Neuronal stem cell (in vitro differentiated cells): ENCODE results near the gene JUND.

Experiments
- DNase-seq: peaks from one replicate; pipeline ENCODE4 v3.0.0-alpha.2; 2013; ENCODE audit warnings: low spot score
- H2AFZ ChIP-seq: one replicate; pipeline ENCODE4 v1.6.1; 2013; ENCODE audit warnings: mild to moderate bottlenecking, low read length, inconsistent platforms
- H2AK5ac ChIP-seq: 2 replicates; pipeline ENCODE4 v1.6.1; 2013; ENCODE audit warnings: low read depth, mild to moderate bottlenecking, inconsistent platforms, low read length, moderate library complexity, mixed read lengths
- H2BK120ac ChIP-seq: 2 replicates; pipeline ENCODE4 v1.6.1; 2013; ENCODE audit warnings: low read depth, mild to moderate bottlenecking, inconsistent platforms, low read length, moderate library complexity, mixed read lengths
- H2BK12ac ChIP-seq: one replicate; pipeline ENCODE4 v1.6.1; 2013; ENCODE audit warnings: low read length, inconsistent platforms
- H2BK15ac ChIP-seq: 2 replicates; pipeline ENCODE4 v1.6.1; 2013; ENCODE audit warnings: mild to moderate bottlenecking, low read length, inconsistent platforms, mixed read lengths
- H2BK5ac ChIP-seq: one replicate; pipeline ENCODE4 v1.6.1; 2013; ENCODE audit warnings: inconsistent platforms, mild to moderate bottlenecking, low read length, moderate library complexity
- H3K14ac ChIP-seq: one replicate; pipeline ENCODE4 v1.6.1; 2013; ENCODE audit warnings: low read length, inconsistent platforms
- H3K18ac ChIP-seq: 2 replicates; pipeline ENCODE4 v1.6.1; 2013; ENCODE audit warnings: low read length, inconsistent platforms
- H3K23ac ChIP-seq: 2 replicates; pipeline ENCODE4 v1.6.1; 2013; ENCODE audit warnings: low read depth, mild to moderate bottlenecking, mixed read lengths, low read length, inconsistent platforms; ENCODE audit not compliant: poor library complexity
- H3K27ac ChIP-seq: replicated peaks from 3 replicates; pipeline ENCODE4 v1.5.1; 2013; ENCODE audit warnings: low read length, inconsistent platforms
- H3K27me3 ChIP-seq, 3 experiments: 2 replicates each; pipeline ENCODE4 v1.6.1; 2013; ENCODE audit warnings: low read length in 3 of 3, mild to moderate bottlenecking in 2 of 3, inconsistent platforms in 1 of 3, low read depth in 1 of 3, mixed read lengths in 1 of 3, moderate library complexity in 1 of 3; ENCODE audit not compliant: control insufficient read depth in 3 of 3, insufficient read depth in 3 of 3
- H3K36me3 ChIP-seq, 2 donors: replicated peaks in 1 of 2; 2 replicates each; pipeline ENCODE4 v1.6.1; 2013; ENCODE audit warnings: low read length in 2 of 2; ENCODE audit not compliant: control insufficient read depth in 2 of 2, insufficient read depth in 2 of 2
- H3K4ac ChIP-seq: 2 replicates; pipeline ENCODE4 v1.6.1; 2013; ENCODE audit warnings: inconsistent platforms, mild to moderate bottlenecking, low read length, moderate library complexity
- H3K4me1 ChIP-seq, 2 donors: 1 replicate in 1 of 2; 2 replicates in 1 of 2; pipeline ENCODE4 v1.6.1; 2013; ENCODE audit warnings: low read length in 2 of 2, low read depth in 1 of 2; ENCODE audit not compliant: control insufficient read depth in 2 of 2, insufficient read depth in 1 of 2
- H3K4me2 ChIP-seq: one replicate; pipeline ENCODE4 v1.6.1; 2013; ENCODE audit warnings: mild to moderate bottlenecking, low read length, inconsistent platforms; ENCODE audit not compliant: insufficient read depth, poor library complexity, severe bottlenecking
- H3K4me3 ChIP-seq, 2 donors: 2 replicates each; pipeline ENCODE4 v1.5.1; 2013; ENCODE audit warnings: low read length in 2 of 2, mild to moderate bottlenecking in 2 of 2, inconsistent platforms in 1 of 2, moderate library complexity in 1 of 2
- H3K79me1 ChIP-seq: one replicate; pipeline ENCODE4 v1.6.1; 2013; ENCODE audit warnings: low read depth, mild to moderate bottlenecking, inconsistent platforms, low read length, moderate library complexity
- H3K9ac ChIP-seq: one replicate; pipeline ENCODE4 v1.6.1; 2013; ENCODE audit warnings: mild to moderate bottlenecking, low read depth, low read length, inconsistent platforms; ENCODE audit not compliant: poor library complexity
- H3K9me3 ChIP-seq, 2 donors: replicated peaks in 1 of 2; 2 replicates each; pipeline versions ENCODE3 to v1.6.1; 2013; ENCODE audit warnings: low read length in 2 of 2, mild to moderate bottlenecking in 2 of 2, inconsistent platforms in 1 of 2, low read depth in 1 of 2, mixed read lengths in 1 of 2, moderate library complexity in 1 of 2; ENCODE audit not compliant: control insufficient read depth in 2 of 2, insufficient read depth in 1 of 2
- H4K8ac ChIP-seq: one replicate; pipeline ENCODE4 v1.6.1; 2013; ENCODE audit warnings: low read depth, mild to moderate bottlenecking, inconsistent platforms, low read length, moderate library complexity
- H4K91ac ChIP-seq: one replicate; pipeline ENCODE4 v1.6.1; 2013; ENCODE audit warnings: low read length, low read depth, mild to moderate bottlenecking, inconsistent platforms; ENCODE audit not compliant: poor library complexity
- WGBS, 2 donors: extraction: QIAGEN DNeasy Blood & Tissue Kit; methylation state at CpG; one replicate each; pipeline ENCODE4 v1.1.7; 2013; ENCODE audit warnings: missing lambda C conversion rate in 2 of 2, mixed read lengths in 1 of 2; ENCODE audit not compliant: insufficient read length in 2 of 2, insufficient replicate concordance in 1 of 2; ENCODE audit errors: extremely low coverage in 2 of 2; 5-methylcytosine and 5-hydroxymethylcytosine counted together

JUND gene

DNA sequence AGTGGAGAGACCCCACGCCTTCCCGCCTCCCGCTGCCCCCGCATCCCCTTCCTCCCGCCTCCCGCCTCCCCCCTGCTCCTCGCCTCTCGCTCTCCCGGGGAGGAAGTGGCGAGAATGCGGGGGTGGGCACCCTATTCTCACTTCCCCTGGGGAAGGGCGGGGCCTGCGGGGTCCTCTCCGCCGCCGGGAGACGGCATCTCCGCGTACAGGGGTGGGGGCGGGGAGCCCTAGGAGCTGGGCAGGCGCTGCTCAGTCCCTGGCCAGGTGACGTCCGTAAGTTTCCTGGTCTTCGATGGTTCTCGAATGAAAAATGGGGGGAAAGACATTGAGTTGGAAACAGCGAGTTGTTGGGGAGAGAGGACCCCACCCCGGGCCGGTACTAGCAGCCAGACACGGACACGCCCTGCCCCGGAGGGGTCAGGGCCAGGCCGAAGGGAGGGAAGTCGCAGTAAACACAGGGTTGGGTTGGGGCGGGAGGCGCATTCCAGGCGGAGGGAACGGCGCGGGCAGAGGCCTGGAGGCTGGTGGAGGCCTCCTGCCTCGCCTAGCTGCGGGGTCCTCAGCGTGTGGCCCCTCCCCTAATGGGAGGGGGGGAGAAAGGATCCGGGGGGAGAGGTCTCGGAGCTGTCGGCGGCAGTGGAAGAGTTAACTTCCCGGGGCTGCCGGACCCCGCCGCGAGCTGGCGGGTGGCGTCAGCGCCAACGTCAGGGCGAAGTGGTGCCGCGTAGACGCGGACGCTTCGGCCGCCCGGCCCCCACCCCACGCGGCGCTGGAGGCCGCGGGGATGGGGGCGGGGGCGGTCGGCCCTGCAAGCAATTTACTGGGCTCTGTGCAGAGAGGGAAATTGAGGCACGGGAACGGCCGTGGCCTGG is 10.4 kb upstream of the JUND start:
- no peak for DNase-seq
- WGBS, 2 donors: no CpG with 5 or more reads among the region's 75 CpGs
- peak overlapping the region; percentile 99 for H2BK5ac ChIP-seq
- H2BK120ac ChIP-seq: peak overlapping the region; percentile 93
- no peaks in the 10 kb centered on the region for H3K79me1 ChIP-seq
- H2BK15ac ChIP-seq: peak overlapping the region; percentile 53
- H3K9ac ChIP-seq: peak overlapping the region; percentile 86
- H2AFZ ChIP-seq: peak overlapping the region; percentile 89
- H2AK5ac ChIP-seq: peak overlapping the region; percentile 100
- H3K4me1 ChIP-seq: peaks cover 28 to 30% of the 10 kb centered on the region in 2 donors
- peak overlapping the region; percentile 90 for H3K4me2 ChIP-seq
- H3K27ac ChIP-seq: peak overlapping the region; percentile 92
- no peaks in the 10 kb centered on the region for H3K9me3 ChIP-seq
- H4K91ac ChIP-seq: no peak overlapping the region
- peak overlapping the region; percentile 32 for H3K14ac ChIP-seq
- H2BK12ac ChIP-seq: peak overlapping the region; percentile 30
- H4K8ac ChIP-seq: no peak overlapping the region
- H3K27me3 ChIP-seq: peaks cover 0 to 2% (median 0%) of the 10 kb centered on the region in 3 experiments
- peak overlapping the region; percentile 99 for H3K18ac ChIP-seq
- H3K4me3 ChIP-seq: peak overlapping the region; percentile 82 to 85
- peak overlapping the region; percentile 32 for H3K23ac ChIP-seq
- no peaks in the 10 kb centered on the region for H3K36me3 ChIP-seq
- no peak overlapping the region for H3K4ac ChIP-seq

DNA sequence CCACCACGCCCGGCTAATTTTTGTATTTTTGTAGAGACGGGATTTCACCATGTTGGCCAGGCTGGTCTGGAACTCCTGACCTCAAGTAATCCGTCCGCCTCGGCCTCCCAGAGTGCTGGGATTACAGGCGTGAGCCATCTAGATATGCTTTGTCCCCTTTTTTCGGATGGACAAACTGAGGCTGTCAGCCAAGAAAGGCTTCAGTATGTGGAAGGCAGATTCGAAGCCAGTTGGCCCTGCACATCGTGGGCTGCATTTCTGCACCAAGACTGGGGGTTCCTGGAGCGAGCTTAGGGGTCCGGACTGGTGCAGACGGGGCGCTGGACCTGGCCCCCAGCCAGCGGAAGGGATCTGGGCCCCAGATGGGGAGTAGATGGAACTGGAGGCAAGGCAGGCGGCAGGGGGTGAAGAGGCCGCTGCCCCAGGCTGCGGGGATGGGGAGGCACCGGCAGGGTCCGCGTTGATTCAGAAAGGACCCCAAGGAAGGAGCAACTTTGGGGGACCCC is 9.7 kb upstream of the JUND start:
- H2BK15ac ChIP-seq: peak overlapping the region; percentile 53
- H3K14ac ChIP-seq: no peak overlapping the region
- no peaks in the 10 kb centered on the region for H3K9me3 ChIP-seq
- peaks cover 28 to 30% of the 10 kb centered on the region in 2 donors for H3K4me1 ChIP-seq
- H3K4me3 ChIP-seq: peak overlapping the region; percentile 0 to 82
- H2AFZ ChIP-seq: peak overlapping the region; percentile 89
- peak overlapping the region; percentile 90 for H3K4me2 ChIP-seq
- peak overlapping the region; percentile 32 for H3K23ac ChIP-seq
- H2AK5ac ChIP-seq: peak overlapping the region; percentile 100
- peak overlapping the region; percentile 97 for H2BK12ac ChIP-seq
- WGBS, 2 donors: no CpG with 5 or more reads among the region's 21 CpGs
- no peak overlapping the region for H4K8ac ChIP-seq
- no peak overlapping the region for H4K91ac ChIP-seq
- H3K27me3 ChIP-seq: peaks cover 0 to 2% (median 0%) of the 10 kb centered on the region in 3 experiments
- H3K9ac ChIP-seq: peak overlapping the region; percentile 67
- H3K36me3 ChIP-seq: no peaks in the 10 kb centered on the region
- no peak overlapping the region for H3K4ac ChIP-seq
- H3K27ac ChIP-seq: no peak overlapping the region
- DNase-seq: no peak
- H2BK120ac ChIP-seq: no peak overlapping the region
- H3K79me1 ChIP-seq: no peaks in the 10 kb centered on the region
- peak overlapping the region; percentile 99 for H2BK5ac ChIP-seq
- peak overlapping the region; percentile 99 for H3K18ac ChIP-seq

DNA sequence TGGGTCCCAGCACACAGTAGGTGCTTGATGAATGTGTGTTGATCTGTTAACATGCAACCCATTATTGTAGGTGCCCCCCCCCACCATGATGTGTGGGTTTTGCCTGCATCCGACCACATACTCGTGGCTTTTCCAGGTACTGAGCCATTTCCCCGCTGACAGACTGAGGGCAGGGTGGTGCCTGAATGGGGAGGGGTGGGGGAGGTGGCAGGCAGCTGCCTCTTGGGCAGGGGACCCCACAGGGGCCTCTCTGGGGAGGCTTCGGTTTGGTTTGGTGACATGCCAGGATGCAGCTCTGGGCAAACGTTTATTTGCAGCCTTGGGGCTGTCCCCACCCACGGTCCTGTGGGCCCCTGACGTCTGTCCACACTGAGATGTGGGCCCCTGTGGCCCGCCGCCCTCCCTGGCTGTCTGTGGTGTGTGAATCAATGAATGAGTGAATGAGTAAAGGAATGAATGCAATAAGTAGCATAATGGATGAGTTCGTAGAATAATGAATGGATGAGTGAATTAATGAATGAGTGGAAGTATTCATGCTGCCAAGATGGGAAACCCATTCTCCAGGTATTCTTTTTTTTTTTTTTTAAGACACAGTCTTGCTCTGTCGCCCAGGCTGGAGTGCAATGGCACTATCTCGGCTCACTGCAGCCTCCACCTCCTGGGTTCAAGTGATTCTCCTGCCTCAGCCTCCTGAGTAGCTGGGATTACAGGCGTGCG is 9.0 kb upstream of the JUND start:
- no peak overlapping the region for H2BK12ac ChIP-seq
- H2BK15ac ChIP-seq: peak overlapping the region; percentile 92
- 100% methylated on average over 1 of the region's 14 CpGs for WGBS, 2 donors
- H3K36me3 ChIP-seq: no peaks in the 10 kb centered on the region
- no peak overlapping the region for H3K27ac ChIP-seq
- H2AK5ac ChIP-seq: peak overlapping the region; percentile 93
- no peak overlapping the region for H3K14ac ChIP-seq
- peaks cover 0 to 2% (median 0%) of the 10 kb centered on the region in 3 experiments for H3K27me3 ChIP-seq
- no peak overlapping the region for H3K4me2 ChIP-seq
- H3K79me1 ChIP-seq: no peaks in the 10 kb centered on the region
- no peak overlapping the region for H2BK5ac ChIP-seq
- no peak overlapping the region for H4K91ac ChIP-seq
- no peak overlapping the region for H2AFZ ChIP-seq
- no peak overlapping the region for H3K4ac ChIP-seq
- H3K23ac ChIP-seq: peak overlapping the region; percentile 59
- no peak for DNase-seq
- H3K18ac ChIP-seq: peak overlapping the region; percentile 87
- no peak overlapping the region for H4K8ac ChIP-seq
- no peaks in the 10 kb centered on the region for H3K9me3 ChIP-seq
- peak overlapping the region; percentile 74 for H2BK120ac ChIP-seq
- no peak overlapping the region for H3K4me3 ChIP-seq
- peaks cover 28 to 30% of the 10 kb centered on the region in 2 donors for H3K4me1 ChIP-seq
- H3K9ac ChIP-seq: no peak overlapping the region
